ENCODE results near the gene S100A5.
"Not testable (repeated sequence)": the region's sequence is repeated elsewhere in the genome, so short reads cannot be mapped to it uniquely, and the experiment has no call there.

S100A5 gene

GRCh38 chr1:153566414-153567371, 26.0 kb upstream of the S100A5 start:
- no peak for DNase-seq (ENCODE audit: low spot score)

- DNase-seq (ENCODE audit: low spot score): no peak
Observed at GRCh38 chr1:153565529-153566374, 25.0 kb upstream of the S100A5 start, which contains the start of gene S100A2. TSS of gene S100A2 (minus strand) at chr1:153565844. CDS start at chr1:153563877, 1,967 bp downstream.

GRCh38 chr1:153563991-153564390, 23.3 kb upstream of the S100A5 start:
- DNase-seq (ENCODE audit: low spot score): no peak

GRCh38 chr1:153563483-153563901, 22.8 kb upstream of the S100A5 start:
- DNase-seq (ENCODE audit: low spot score): no peak

GRCh38 chr1:153562021-153562420, 21.3 kb upstream of the S100A5 start:
- DNase-seq (ENCODE audit: low spot score): not testable (repeated sequence)

GRCh38 chr1:153561466-153561985, 20.8 kb upstream of the S100A5 start:
- no peak for DNase-seq (ENCODE audit: low spot score)

GRCh38 chr1:153560771-153561465, 20.2 kb upstream of the S100A5 start:
- DNase-seq (ENCODE audit: low spot score): no peak

GRCh38 chr1:153560241-153560640, 19.5 kb upstream of the S100A5 start:
- no peak for DNase-seq (ENCODE audit: low spot score)

- DNase-seq (ENCODE audit: low spot score): no peak
Observed at GRCh38 chr1:153557877-153558276, 17.1 kb upstream of the S100A5 start.

- DNase-seq (ENCODE audit: low spot score): no peak
Observed at GRCh38 chr1:153556348-153556747, 15.6 kb upstream of the S100A5 start.

GRCh38 chr1:153553830-153554541, 13.3 kb upstream of the S100A5 start:
- no peak for DNase-seq (ENCODE audit: low spot score)

- DNase-seq (ENCODE audit: low spot score): no peak
Observed at GRCh38 chr1:153553096-153553495, 12.4 kb upstream of the S100A5 start.

- no peak for DNase-seq (ENCODE audit: low spot score)
Observed at GRCh38 chr1:153552335-153552734, 11.6 kb upstream of the S100A5 start.

GRCh38 chr1:153550827-153551500, 10.2 kb upstream of the S100A5 start:
- DNase-seq (ENCODE audit: low spot score): no peak

- DNase-seq (ENCODE audit: low spot score): no peak
Observed at GRCh38 chr1:153550398-153550758, 9.6 kb upstream of the S100A5 start.

- DNase-seq (ENCODE audit: low spot score): no peak
Observed at GRCh38 chr1:153549741-153550397, 9.1 kb upstream of the S100A5 start.

GRCh38 chr1:153548722-153549688, 8.3 kb upstream of the S100A5 start, which contains the start of gene S100A3:
TSS of gene S100A3 (minus strand) at chr1:153549258. CDS start at chr1:153548485, 773 bp downstream.
- no peak for DNase-seq (ENCODE audit: low spot score)
